Coronary artery (tissue), 2 donors: ENCODE results near the gene OTUB2.
"Not testable (repeated sequence)": the region's sequence is repeated elsewhere in the genome, so short reads cannot be mapped to it uniquely, and the experiment has no call there.

Source experiments
- DNase-seq: peaks from one replicate; pipeline ENCODE4 v3.0.0-alpha.2; 2017; ENCODE audit warnings: low spot score
- H3K27ac ChIP-seq, 2 donors: fragments of 200-600 bp; sonication (generic); one replicate each; pipeline ENCODE4 v1.5.1; 2016 to 2019
- H3K4me3 ChIP-seq: fragments of 200-600 bp; sonication (generic); 2 replicates; pipeline ENCODE4 v1.5.1; 2016; ENCODE audit warnings: mild to moderate bottlenecking, moderate library complexity
- TF ChIP-seq, protein P1 (sequence below): fragments of 200-600 bp; sonication (generic); IDR thresholded peaks from one replicate; pipeline ENCODE4 v1.5.1; 2019; ENCODE audit warnings: antibody characterized with exemption

Gene OTUB2

DNA sequence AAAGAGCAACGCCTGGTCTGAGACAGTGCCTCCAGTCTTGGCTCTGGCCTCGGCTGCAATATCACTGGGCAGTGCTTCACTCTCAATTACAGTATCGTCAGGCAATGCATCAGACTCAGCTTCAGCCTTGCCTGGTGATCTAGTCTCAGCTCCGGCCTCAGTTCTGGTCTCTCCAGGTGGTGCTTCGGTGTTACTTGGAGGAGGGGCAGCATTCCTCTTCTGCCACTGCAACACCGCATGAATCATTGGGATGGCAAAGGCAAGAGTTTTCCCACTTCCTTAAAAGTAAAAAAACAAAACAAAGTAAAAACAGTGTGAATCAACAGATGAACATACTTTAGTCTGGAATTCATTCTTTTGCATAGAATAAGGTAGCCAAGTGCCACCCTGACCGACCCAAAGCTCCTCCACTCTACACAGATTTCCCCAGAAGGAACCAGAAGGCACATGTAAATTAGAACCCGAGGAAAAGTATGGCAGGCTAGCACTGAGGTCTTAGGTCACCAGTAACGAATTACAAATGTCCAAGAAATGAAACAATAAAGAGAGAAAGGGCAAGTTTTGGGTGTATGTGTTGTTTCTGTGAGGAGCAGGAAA is 36.3 kb downstream of the OTUB2 start:
- Histone ChIP-seq H3K27ac (no peak overlapping the region), H3K4me3 (no peak overlapping the region)
- no peak for DNase-seq
- TF ChIP-seq, protein P1, sequence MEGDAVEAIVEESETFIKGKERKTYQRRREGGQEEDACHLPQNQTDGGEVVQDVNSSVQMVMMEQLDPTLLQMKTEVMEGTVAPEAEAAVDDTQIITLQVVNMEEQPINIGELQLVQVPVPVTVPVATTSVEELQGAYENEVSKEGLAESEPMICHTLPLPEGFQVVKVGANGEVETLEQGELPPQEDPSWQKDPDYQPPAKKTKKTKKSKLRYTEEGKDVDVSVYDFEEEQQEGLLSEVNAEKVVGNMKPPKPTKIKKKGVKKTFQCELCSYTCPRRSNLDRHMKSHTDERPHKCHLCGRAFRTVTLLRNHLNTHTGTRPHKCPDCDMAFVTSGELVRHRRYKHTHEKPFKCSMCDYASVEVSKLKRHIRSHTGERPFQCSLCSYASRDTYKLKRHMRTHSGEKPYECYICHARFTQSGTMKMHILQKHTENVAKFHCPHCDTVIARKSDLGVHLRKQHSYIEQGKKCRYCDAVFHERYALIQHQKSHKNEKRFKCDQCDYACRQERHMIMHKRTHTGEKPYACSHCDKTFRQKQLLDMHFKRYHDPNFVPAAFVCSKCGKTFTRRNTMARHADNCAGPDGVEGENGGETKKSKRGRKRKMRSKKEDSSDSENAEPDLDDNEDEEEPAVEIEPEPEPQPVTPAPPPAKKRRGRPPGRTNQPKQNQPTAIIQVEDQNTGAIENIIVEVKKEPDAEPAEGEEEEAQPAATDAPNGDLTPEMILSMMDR, result no peak

DNA sequence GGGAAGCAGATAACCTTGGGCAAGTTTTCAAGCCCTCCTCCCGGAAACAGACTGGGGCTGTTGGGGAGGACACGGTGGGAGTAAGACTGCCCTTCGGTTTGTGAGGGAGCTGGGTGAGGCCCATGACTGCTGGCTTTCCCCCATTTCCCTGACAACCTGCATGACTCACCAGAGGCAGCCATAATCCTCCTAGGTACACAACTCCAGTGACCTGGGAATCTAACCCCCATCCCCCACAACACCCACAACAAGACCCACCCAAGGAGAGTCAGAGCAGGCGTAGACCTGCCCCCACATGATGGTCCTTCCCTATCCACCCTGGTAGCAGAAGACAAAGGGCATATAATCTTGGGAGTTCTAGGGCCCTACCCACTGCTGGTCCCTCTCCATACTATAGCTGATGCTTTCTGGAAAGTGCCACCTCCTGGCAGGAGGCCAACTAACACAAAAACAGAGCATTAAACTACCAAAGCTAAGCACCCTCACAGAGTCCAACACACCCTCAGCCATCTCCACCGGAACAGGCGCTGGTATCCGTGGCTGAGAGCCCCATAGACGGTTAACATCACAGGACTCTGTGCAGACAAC is 40.0 kb downstream of the OTUB2 start:
- peak overlapping the region; percentile 2 for H3K4me3 ChIP-seq

DNA sequence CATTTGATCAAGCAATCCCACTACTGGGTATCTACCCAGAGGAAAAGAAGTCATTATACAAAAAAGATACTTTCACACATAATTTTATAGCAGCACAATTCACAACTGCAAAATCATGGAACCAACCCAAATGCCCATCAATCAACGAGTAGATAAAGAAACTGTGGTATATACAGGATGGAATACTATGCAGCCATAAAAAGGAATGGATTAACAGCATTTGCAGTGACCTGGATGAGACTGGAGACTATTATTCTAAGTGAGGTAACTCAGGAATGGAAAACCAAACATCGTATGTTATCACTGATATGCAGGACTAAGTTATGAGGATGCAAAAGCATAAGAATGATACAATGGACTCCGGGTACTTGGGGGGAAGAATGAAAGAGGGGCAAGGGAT is 45.9 kb downstream of the OTUB2 start:
- H3K27ac ChIP-seq, DNase-seq, H3K4me3 ChIP-seq: not testable (repeated sequence)

More for the DNA sequence above, 40.0 kb downstream of the OTUB2 start:
- TF ChIP-seq, protein P1, result no peak
- no peak overlapping the region for H3K27ac ChIP-seq
- no peak for DNase-seq

DNA sequence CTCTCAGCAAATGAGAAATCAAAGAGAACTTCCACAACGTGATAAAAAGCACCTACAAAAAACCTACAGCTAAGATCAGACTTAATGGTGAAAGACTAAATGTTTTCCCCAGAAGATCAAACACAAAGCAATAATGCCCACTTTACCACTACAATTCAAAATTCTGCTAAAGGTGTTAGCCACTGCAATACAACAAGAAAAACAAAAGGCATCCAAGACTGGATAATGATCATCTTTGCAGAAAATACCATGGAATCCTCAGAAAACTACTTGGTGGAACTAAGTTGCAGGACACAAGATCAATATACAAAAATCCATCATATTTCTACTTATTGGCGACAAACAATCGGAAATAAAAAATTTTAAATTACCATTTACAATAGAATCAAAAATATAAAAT is 48.4 kb downstream of the OTUB2 start:
- Histone ChIP-seq H3K27ac (no peak overlapping the region), H3K4me3 (no peak overlapping the region)
- TF ChIP-seq, protein P1, result no peak
- no peak for DNase-seq

DNA sequence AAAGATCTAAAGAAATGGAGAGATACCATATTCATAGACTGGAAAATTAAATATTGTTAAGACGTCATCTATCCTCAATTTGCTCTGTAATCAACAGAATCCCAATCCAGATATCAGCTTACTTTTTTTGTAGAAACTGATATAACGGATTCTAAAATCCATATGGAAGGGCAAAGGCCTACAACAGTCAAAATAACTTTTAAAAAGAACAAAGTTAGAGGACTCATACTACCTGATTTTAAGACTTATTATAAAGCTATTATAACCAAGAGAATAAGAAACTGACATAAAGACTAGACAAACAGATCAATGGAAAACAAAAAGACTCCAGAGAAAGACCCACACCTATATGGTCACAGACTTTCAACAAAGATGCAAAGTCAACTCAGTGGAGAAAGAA is 48.9 kb downstream of the OTUB2 start:
- TF ChIP-seq, protein P1, result no peak
- H3K4me3 ChIP-seq, result no peak overlapping the region
- H3K27ac ChIP-seq, result no peak overlapping the region
- no peak for DNase-seq

DNA sequence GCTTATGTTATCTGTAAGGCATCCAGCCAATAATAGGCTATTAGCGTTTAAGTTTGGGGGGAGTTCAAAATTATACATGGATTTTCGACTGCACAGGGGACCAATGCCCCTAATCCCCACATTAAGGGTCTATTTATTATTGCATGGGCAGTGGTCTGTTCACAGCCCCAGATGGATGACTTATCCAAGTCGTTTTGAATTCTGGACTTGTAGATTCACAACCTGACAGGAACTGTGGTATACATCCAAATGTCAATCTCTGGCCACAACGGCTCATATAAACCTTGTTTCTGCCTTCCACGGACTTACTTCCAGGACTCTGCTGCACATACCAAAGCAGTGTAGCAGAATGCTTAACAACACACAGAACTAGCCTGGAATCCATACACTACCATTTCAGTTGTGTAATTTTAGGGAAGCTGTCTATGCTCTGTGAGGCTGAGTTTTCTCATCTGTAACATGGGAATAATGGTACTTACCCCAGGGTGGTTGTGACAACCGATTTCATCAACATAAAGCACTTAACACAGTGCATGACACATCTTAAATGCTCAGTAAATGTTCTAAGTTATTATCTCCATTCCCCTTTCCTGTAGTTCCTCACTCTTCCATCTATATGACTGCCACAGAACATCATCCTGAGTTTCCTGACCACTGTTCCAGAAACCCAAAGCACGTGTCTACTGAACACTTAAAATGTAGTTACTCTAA is 51.1 kb downstream of the OTUB2 start:
- peak overlapping the region; percentile 87 for H3K4me3 ChIP-seq
- no peak for DNase-seq
- no peak overlapping the region for H3K27ac ChIP-seq
- TF ChIP-seq, protein P1, result no peak

DNA sequence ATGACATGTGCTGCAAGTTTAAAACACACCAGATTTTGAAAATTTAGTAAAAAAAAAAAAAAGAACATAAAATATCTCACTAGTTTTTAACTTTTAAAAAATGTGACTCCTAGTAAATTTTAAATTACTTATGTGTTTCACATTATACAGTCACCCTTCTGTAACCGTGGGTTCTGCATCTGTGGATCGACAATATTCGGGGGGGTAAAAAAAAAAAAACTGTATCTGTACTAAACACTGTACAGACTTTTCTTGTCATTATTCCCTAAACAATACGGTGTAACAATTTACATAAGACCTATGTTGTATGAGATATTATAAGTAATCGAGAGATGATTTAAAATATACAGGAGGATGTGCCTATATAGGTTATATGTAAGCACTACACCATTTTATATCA is 51.7 kb downstream of the OTUB2 start:
- TF ChIP-seq, protein P1, result no peak
- Histone ChIP-seq H3K27ac (no peak overlapping the region), H3K4me3 (peak overlapping the region; percentile 87)
- no peak for DNase-seq
